Esophagus squamous epithelium (tissue), 4 donors: ENCODE results near the gene POLD2.

Experiments used
- POLR2A ChIP-seq, 4 donors: fragments of 450-650 bp; IDR thresholded peaks; one replicate each; pipeline ENCODE4 v1.6.1; 2017; ENCODE audit warnings: antibody characterized with exemption in 4 of 4, mild to moderate bottlenecking in 4 of 4, moderate library complexity in 3 of 4
- TF ChIP-seq, protein P1 (sequence below), 6 experiments: fragments of 450-650 bp in 4 of 6; fragments of 200-600 bp in 2 of 6; sonication (generic) in 2 of 6; IDR thresholded peaks; one replicate each; pipeline ENCODE4 v1.5.1; 2016 to 2019; ENCODE audit warnings: antibody characterized with exemption in 6 of 6, mild to moderate bottlenecking in 4 of 6, moderate library complexity in 4 of 6

DNA sequence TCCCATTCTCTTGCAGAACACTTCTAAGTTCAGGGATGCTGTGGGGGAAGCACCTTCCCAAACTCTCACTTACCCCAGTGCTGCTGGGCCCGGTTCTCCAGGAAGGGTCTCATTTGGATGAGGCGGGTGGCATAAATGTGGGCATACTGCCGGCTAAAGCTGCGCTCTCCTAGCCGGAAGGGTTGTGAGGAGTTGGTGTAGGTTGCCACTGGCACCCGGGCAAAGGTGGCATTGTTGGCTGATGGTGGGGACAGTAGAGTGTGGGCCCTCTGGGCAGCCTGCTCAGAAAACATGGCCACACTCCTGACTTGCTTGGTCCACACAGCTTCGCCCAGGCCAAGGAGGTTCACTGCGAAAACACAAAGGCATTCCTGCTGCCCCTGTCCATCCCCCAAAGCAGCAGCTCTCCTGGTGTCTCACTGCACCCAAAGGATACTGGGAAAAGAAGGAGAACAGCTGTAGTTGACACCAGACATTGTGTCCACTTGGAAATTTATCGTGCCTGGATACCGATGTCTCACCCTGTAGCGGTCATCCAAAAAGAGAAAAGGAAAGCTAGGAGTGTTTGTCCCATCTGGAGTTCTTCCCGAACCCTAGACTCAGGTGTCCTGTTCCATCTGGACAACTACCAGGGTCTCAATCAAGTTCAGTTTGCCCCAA, 1.5 kb downstream of the POLD2 start:
- TF ChIP-seq, protein P1, sequence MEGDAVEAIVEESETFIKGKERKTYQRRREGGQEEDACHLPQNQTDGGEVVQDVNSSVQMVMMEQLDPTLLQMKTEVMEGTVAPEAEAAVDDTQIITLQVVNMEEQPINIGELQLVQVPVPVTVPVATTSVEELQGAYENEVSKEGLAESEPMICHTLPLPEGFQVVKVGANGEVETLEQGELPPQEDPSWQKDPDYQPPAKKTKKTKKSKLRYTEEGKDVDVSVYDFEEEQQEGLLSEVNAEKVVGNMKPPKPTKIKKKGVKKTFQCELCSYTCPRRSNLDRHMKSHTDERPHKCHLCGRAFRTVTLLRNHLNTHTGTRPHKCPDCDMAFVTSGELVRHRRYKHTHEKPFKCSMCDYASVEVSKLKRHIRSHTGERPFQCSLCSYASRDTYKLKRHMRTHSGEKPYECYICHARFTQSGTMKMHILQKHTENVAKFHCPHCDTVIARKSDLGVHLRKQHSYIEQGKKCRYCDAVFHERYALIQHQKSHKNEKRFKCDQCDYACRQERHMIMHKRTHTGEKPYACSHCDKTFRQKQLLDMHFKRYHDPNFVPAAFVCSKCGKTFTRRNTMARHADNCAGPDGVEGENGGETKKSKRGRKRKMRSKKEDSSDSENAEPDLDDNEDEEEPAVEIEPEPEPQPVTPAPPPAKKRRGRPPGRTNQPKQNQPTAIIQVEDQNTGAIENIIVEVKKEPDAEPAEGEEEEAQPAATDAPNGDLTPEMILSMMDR (IDR thresholded peaks at IDR 0.05), result no peak
- TF ChIP-seq POLR2A (IDR thresholded peaks at IDR 0.05), result no peak
